B cell (primary cell): ENCODE measurements around the gene CDRT4. TPM values are rescaled to one million over a fixed set of nuclear protein-coding genes. Genes with fewer than 3 reads are reported as not detected.

Experiments used
- ATAC-seq: fragments of 200-7000 bp; cut with Tn5 transposase; one replicate; pipeline ENCODE4 v1.10.0; 2021; ENCODE audit warnings: low read depth, mild to moderate bottlenecking, moderate number of reproducible peaks, moderate library complexity
- CTCF ChIA-PET: fragments of 350-600 bp; sonication (Branson Sonifier 250); formaldehyde crosslinking; loops from one replicate; lab custom pipeline; 2021; ENCODE audit warnings: antibody characterized with exemption, inconsistent platforms; lab: Charles Lee
- POLR2A ChIA-PET: fragments of 350-600 bp; sonication (Branson Sonifier 250); formaldehyde crosslinking; loops from one replicate; lab custom pipeline; 2021; ENCODE audit warnings: antibody characterized with exemption; lab: Charles Lee
- DNase-seq: peaks from one replicate; pipeline ENCODE4 v3.0.0; 2013
- H2AFZ ChIP-seq: 2 replicates; pipeline ENCODE4 v1.6.1; 2012; ENCODE audit warnings: mild to moderate bottlenecking, low read depth, low read length; ENCODE audit not compliant: insufficient read depth, poor library complexity, severe bottlenecking
- H3K27ac ChIP-seq, 2 donors: 1 replicate in 1 of 2; 2 replicates in 1 of 2; pipeline ENCODE4 v1.5.1; 2012 to 2013; ENCODE audit warnings: low read length in 2 of 2, mild to moderate bottlenecking in 2 of 2, moderate library complexity in 1 of 2
- H3K27me3 ChIP-seq, 4 experiments: fragments of 200-600 bp in 1 of 4; sonication (generic) in 1 of 4; replicated peaks in 1 of 4; 1 replicate in 2 of 4; 2 replicates in 2 of 4; pipeline versions ENCODE4 v1.6.1 to v1.7.0; 2013 to 2016; ENCODE audit warnings: low read length in 3 of 4, mild to moderate bottlenecking in 2 of 4, mixed read lengths in 1 of 4, moderate library complexity in 1 of 4; ENCODE audit not compliant: insufficient read depth in 4 of 4, control insufficient read depth in 3 of 4; ENCODE audit errors: control extremely low read depth in 1 of 4
- H3K36me3 ChIP-seq, 2 experiments: replicated peaks in 1 of 2; 1 replicate in 1 of 2; 2 replicates in 1 of 2; pipeline versions ENCODE4 v1.6.1 to v1.7.1; 2013; ENCODE audit warnings: low read length in 1 of 2; ENCODE audit not compliant: insufficient read depth in 2 of 2, control insufficient read depth in 1 of 2; ENCODE audit errors: control extremely low read depth in 1 of 2, extremely low read depth in 1 of 2
- H3K4me1 ChIP-seq, 2 donors: fragments of 200-600 bp in 1 of 2; sonication (generic) in 1 of 2; 1 replicate in 1 of 2; 2 replicates in 1 of 2; pipeline versions ENCODE4 v1.5.1 to v1.6.1; 2013 to 2017; ENCODE audit warnings: low read length in 2 of 2; ENCODE audit not compliant: control insufficient read depth in 2 of 2, insufficient read depth in 2 of 2
- H3K4me2 ChIP-seq: replicated peaks from 2 replicates; pipeline ENCODE3; 2012; ENCODE audit warnings: mild to moderate bottlenecking, low read depth, low read length; ENCODE audit not compliant: poor library complexity, severe bottlenecking
- H3K4me3 ChIP-seq, 5 experiments: fragments of 200-600 bp in 1 of 5; sonication (generic) in 1 of 5; 1 replicate in 3 of 5; 2 replicates in 2 of 5; pipeline versions ENCODE4 v1.5.1 to v1.7.0; 2011 to 2016; ENCODE audit warnings: low read length in 4 of 5, mild to moderate bottlenecking in 4 of 5, low read depth in 2 of 5, control low read depth in 1 of 5, moderate library complexity in 1 of 5; ENCODE audit not compliant: insufficient read depth in 1 of 5; ENCODE audit errors: control extremely low read depth in 1 of 5, extremely low read depth in 1 of 5
- H3K79me2 ChIP-seq: fragments of 200-600 bp; sonication (generic); one replicate; pipeline ENCODE4 v1.6.0; 2016; ENCODE audit warnings: low read length; ENCODE audit not compliant: control insufficient read depth, insufficient read depth
- H3K9ac ChIP-seq: fragments of 200-600 bp; sonication (generic); 2 replicates; pipeline ENCODE4 v1.6.1; 2017; ENCODE audit warnings: mild to moderate bottlenecking, low read length, moderate library complexity
- H3K9me3 ChIP-seq, 3 donors: one replicate each; pipeline versions ENCODE4 v1.6.1 to v1.7.1; 2013; ENCODE audit warnings: low read length in 2 of 3; ENCODE audit not compliant: control insufficient read depth in 2 of 3, insufficient read depth in 1 of 3; ENCODE audit errors: control extremely low read depth in 1 of 3
- H4K20me1 ChIP-seq: 2 replicates; pipeline ENCODE4 v1.6.0; 2012; ENCODE audit warnings: mild to moderate bottlenecking, low read length; ENCODE audit not compliant: insufficient read depth, control insufficient read depth, poor library complexity, severe bottlenecking
- H3K27ac Mint-ChIP-seq: one replicate; pipeline ENCODE4 v1.8.0; 2021; ENCODE audit warnings: mixed read lengths
- H3K27me3 Mint-ChIP-seq: one replicate; pipeline ENCODE4 v1.8.0; 2021; ENCODE audit warnings: mixed read lengths
- H3K4me1 Mint-ChIP-seq: one replicate; pipeline ENCODE4 v1.8.0; 2021; ENCODE audit warnings: mixed read lengths
- H3K4me3 Mint-ChIP-seq: one replicate; pipeline ENCODE4 v1.8.0; 2021; ENCODE audit warnings: mixed read lengths
- H3K9me3 Mint-ChIP-seq: one replicate; pipeline ENCODE4 v1.8.0; 2022; ENCODE audit warnings: mixed read lengths; ENCODE audit not compliant: insufficient read depth
- EZH2 ChIP-seq: IDR thresholded peaks from 2 replicates; pipeline ENCODE4 v1.6.1; 2012; ENCODE audit warnings: borderline replicate concordance, low read depth, mild to moderate bottlenecking, moderate library complexity, low read length; ENCODE audit not compliant: insufficient read depth, poor library complexity, severe bottlenecking
- WGBS: methylation state at CpG from one replicate; pipeline ENCODE4 v1.1.5; 2013; ENCODE audit warnings: missing lambda C conversion rate; ENCODE audit not compliant: insufficient coverage; 5-methylcytosine and 5-hydroxymethylcytosine counted together
- intact Hi-C: fragments of 100-400 bp; cut with micrococcal nuclease; formaldehyde crosslinking; loops from one replicate; pipeline ENCODE4 v1.10.0; 2022
- polyA plus RNA-seq: library from polyadenylated mRNA; depleted of rRNA; stranded (reverse); fragments of >200 nt; gene quantifications from 2 replicates; pipeline ENCODE4 v1.2.3, GENCODE V29; 2012
- total RNA-seq, 2 donors: library from RNA; stranded (reverse); fragments of 120-200 nt in 1 of 2; gene quantifications; 1 replicate in 1 of 2; 2 replicates in 1 of 2; pipeline versions ENCODE4 v1.2.3 to v1.2.4, GENCODE V29; 2013 to 2022
- TF ChIP-seq, protein P1 (sequence below): fragments of 200-600 bp; IDR thresholded peaks from one replicate; pipeline ENCODE4 v1.8.0; 2022; ENCODE audit warnings: antibody characterized with exemption, mild to moderate bottlenecking

The CDRT4 gene
- total and polyA plus RNA-seq, 2 donors (not counting 1 experiment from before 2014, with no cell fraction given), result 11.6 to 23.0 TPM

DNA sequence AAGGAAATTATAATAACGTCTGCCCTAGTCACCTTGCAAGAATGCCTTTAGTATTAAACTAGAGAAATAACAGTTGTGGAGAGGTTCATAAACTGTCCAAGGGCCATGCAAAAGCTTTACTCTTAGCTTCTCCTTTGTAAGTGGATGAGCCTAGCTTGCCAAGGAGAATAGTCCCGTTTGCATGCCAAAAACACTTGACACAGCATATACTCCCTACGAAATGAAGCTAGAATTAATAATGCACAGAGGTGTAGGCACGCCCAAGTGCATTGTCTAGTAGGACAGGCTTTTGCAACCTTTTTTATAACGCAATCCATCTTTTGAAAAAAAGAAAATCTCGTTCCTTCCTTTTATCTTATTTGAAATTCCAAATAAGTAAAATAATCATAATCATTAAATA is 12.8 kb upstream of the CDRT4 start:
- Histone ChIP-seq H3K79me2 (no peaks in the 10 kb centered on the region), H3K27me3 (no peaks in the 10 kb centered on the region), H3K4me3 (no peak overlapping the region), H4K20me1 (no peaks in the 10 kb centered on the region), H3K9me3 (no peaks in the 10 kb centered on the region), H3K9ac (no peak overlapping the region), H3K27ac (no peak overlapping the region), H2AFZ (no peak overlapping the region), H3K4me1 (no peaks in the 10 kb centered on the region), H3K4me2 (no peak overlapping the region), H3K36me3 (no peaks in the 10 kb centered on the region)
- DNase-seq (no peak), ATAC-seq (no peak)
- ChIA-PET POLR2A (no interaction called here), CTCF (interaction anchor here (2.0 kb wide), 1 partner anchor 23 kb away, joined by 5 read pairs; no protein-coding TSS in a partner anchor)
- 76% methylated on average over 4 of the region's 6 CpGs for WGBS
- Mint-ChIP-seq H3K27ac (no peak overlapping the region), H3K9me3 (no peaks in the 10 kb centered on the region), H3K4me1 (no peaks in the 10 kb centered on the region), H3K4me3 (no peak overlapping the region), H3K27me3 (no peaks in the 10 kb centered on the region)
- intact Hi-C loops, result no loop called here
- TF ChIP-seq EZH2, result no peak
- TF ChIP-seq, protein P1, sequence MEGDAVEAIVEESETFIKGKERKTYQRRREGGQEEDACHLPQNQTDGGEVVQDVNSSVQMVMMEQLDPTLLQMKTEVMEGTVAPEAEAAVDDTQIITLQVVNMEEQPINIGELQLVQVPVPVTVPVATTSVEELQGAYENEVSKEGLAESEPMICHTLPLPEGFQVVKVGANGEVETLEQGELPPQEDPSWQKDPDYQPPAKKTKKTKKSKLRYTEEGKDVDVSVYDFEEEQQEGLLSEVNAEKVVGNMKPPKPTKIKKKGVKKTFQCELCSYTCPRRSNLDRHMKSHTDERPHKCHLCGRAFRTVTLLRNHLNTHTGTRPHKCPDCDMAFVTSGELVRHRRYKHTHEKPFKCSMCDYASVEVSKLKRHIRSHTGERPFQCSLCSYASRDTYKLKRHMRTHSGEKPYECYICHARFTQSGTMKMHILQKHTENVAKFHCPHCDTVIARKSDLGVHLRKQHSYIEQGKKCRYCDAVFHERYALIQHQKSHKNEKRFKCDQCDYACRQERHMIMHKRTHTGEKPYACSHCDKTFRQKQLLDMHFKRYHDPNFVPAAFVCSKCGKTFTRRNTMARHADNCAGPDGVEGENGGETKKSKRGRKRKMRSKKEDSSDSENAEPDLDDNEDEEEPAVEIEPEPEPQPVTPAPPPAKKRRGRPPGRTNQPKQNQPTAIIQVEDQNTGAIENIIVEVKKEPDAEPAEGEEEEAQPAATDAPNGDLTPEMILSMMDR, result no peak

DNA sequence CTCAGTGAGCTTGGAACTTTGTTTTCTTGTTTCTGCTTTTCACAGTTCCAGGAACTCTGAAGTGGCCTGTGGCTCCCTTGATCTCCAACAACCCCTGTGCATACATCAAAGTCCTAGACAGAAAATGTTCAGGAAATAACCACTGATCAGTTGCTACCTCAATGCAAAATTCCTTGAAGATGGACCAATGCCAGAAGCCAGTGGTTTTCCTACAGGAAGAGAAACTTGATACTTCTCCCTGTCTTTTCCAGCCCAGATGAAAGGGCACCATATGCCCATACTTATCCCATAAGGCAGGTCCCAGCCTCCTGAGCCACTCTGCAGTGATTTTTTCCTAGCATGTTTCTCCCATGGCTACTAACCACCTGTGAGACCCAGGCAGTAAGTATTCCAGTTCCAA is 12.3 kb upstream of the CDRT4 start:
- intact Hi-C loops, result no loop called here

More for the DNA sequence above, 12.3 kb upstream of the CDRT4 start:
- no peaks in the 10 kb centered on the region for H3K27me3 Mint-ChIP-seq
- Histone ChIP-seq H3K9ac (no peak overlapping the region), H2AFZ (no peak overlapping the region), H3K4me1 (no peaks in the 10 kb centered on the region), H3K4me3 (no peak overlapping the region), H3K27ac (no peak overlapping the region), H3K27me3 (no peaks in the 10 kb centered on the region), H3K4me2 (no peak overlapping the region), H3K36me3 (no peaks in the 10 kb centered on the region), H3K79me2 (no peaks in the 10 kb centered on the region), H3K9me3 (no peaks in the 10 kb centered on the region), H4K20me1 (no peaks in the 10 kb centered on the region)
- ChIA-PET CTCF (interaction anchor here (2.0 kb wide), 1 partner anchor 23 kb away, joined by 5 read pairs; no protein-coding TSS in a partner anchor), POLR2A (no interaction called here)
- no peaks in the 10 kb centered on the region for H3K9me3 Mint-ChIP-seq
- no peak overlapping the region for H3K27ac Mint-ChIP-seq
- no peak overlapping the region for H3K4me3 Mint-ChIP-seq
- TF ChIP-seq, protein P1, result no peak
- TF ChIP-seq EZH2, result no peak
- ATAC-seq (no peak), DNase-seq (no peak)
- no peaks in the 10 kb centered on the region for H3K4me1 Mint-ChIP-seq
